Measurements from ENCODE around the gene DST.

The DST gene

DNA sequence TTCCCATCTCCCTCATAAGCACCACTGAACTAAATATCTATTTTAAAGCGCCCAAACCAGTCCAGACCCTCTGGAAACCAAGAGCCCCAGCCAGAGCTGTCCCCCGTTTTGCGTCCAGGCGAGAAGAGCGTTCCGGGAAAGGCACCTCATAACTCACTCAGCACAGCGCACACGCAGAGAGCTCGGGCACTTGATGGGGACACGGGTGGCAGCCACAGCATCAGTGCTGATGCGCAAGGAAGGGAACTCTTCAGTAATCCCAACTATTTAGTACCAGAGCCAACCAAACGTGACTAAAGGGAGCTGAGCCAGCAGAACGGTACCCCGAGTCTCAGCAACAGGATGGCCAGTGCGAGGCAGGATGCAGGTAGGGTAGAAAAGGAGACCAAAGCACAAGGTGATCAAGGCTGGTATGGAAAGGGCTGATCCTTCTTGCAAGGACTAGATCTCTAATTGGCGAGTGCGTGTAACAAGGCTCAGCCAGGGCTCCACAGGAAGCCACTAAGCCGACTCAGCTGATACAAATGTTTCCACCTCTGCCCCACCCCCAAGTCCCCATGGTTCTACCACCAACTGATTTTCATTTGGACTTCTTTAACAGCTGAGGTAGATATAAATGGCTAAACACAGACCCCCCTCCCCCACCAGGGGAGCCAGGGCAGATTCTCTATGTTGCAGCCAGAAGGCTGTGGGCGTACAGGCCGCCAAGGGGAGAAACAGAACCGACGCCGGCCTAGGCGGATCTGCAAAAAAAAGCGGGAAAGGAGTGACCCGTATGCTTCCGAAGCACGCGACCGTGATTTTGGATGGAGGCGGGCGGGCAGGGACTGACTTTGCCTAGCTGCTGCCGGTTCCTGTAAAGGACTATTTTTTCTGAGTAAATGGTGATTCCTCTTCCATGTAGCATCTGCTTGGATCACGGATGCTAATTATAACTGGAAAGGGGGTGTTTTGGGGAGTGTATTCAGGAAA lies 211.8 kb downstream of the DST start:
- DNase-seq: no peak

DNA sequence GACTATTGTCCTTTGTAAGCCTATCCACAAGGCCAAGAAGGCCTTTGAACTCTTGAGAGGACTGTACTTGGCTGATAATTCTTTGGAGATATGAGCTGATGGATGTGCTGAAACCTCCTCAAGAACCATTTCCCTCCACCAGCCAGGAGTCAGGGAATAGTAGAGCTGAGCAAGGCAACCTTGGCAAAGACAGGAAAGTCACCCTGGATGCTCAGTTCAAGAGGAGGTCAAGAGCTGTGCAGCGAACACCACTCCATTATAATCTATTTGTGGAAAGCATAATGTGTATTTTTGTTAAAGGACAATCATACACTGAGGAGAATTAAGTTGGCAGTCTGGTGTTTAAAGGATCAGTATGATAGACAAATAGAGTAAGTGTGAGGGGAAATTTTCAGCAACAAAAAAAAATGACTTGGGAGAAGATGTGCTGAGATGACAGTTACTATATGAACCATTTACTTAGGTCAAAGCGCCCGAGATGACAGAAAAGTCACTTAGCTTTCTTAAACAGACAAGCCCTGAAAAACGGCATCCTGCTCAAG lies 218.1 kb downstream of the DST start:
- DNase-seq: no peak

DNA sequence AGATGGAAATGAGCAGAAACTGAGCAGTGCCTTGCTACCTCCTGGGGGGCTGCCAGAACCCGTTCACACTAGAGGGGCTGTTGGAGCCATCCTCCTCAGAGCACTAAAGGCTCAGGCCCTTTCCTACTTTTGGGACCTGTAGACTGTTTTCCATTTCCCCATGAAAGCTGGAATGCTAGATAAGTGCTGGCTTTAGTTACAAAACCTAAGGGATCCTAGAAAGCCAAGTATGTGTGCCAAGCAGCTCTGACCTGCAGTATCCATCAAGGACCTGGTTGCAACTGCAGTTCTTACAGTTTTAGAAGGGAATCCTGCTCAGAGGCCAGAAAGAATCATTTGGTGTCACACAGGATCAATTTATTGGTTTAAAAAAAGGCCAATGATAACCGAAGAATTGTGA lies 218.6 kb downstream of the DST start:
- no peak for DNase-seq

DNA sequence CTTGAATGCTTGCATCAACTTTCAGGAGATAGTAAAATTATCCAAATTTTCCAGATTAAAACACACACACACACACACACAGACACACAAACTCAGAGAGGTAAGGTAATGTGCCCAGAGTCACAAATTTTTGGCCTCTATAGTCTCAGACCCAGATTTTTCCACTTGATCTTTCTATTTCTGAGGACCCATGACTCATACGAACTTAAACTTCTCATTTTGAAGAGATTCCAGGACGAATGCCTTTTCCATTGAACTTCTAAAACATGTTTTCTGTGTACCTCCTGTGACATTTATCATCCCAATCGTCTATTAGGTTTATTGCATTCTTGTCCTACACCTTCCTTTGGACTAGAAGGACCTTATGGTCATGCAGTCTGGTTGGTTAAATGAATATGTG lies 222.4 kb downstream of the DST start:
- no peak for DNase-seq

DNA sequence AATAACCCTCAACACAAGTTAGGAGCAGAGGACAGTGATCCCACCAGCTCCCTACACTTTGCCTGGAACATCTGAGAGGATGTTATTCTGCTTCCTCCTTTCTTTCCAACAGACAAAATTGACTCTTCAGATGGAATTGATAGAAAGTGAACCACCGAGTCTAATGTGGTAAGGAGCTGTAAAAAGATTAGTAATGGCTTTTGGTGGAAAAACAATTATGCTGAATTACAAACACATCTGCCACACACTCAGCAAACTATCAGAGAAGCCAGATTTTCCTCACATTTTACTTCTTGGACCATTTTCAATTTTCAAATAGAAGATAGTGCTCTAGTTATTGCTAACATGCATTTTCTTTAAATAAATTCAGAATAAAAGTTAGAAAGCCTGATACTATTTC lies 223.5 kb downstream of the DST start:
- no peak for DNase-seq

DNA sequence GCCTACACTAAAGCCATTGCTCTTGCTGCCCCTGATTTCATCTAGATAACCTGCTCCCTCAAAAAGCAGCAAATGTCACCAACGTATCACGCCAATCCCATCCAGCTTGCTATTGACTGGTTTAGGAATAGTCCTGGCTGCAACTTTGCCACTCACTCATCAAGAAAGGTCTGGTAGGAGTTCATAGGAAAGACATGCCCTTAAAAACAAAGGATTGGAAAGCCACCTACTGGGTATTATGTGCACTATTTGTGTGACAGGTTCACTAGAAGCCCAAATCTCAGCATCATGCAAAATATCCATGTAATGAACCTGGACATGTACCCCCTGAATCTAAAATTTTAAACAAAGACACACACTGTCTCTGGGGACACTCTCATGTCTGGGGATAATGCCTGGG lies 224.9 kb downstream of the DST start:
- DNase-seq: no peak

DNA sequence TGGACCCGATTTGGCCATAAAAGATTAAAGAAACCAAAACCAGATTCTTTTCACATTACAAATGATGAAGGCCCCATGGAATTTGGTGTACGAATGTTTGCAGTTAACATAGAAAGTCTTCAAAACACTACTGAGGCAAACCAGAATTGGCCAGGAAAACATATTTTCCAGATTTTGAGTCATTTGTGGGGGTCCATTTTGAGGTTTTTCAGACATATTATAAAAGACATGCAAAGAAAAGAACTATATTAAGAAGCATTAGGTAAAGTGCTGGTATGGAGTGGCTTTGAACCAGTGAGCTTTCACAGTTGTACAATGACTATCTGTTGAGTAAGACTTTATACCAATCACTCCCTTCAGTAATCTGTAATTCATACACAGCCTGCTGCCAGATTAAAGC lies 226.4 kb downstream of the DST start:
- no peak for DNase-seq

DNA sequence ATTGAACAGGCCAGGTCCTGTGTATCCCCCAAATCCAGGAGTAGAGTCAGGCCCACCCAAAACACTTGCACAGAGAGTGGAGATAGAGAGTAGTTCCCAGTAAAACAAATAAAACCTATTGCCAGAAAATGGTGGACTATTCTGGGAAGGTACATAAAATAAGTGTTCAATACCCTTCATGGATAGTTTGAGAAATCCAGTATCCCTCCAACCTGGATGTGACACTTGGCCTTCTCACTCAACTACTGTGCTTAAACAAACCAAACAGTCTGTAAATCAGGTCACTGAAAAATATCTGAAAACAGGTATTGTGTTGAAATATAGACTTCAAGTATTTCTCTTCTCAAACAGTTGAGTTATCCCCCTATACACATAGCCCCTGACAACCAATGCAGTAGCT lies 233.7 kb downstream of the DST start:
- no peak for DNase-seq
